Ovary (tissue), 3 donors: ENCODE data around the gene ARMC2.

Source experiments
- POLR2A ChIP-seq: fragments of 450-650 bp; IDR thresholded peaks from one replicate; pipeline ENCODE4 v1.6.1; 2017; ENCODE audit warnings: antibody characterized with exemption, mild to moderate bottlenecking, moderate library complexity
- TF ChIP-seq, protein P1 (sequence below), 3 donors: fragments of 450-650 bp in 2 of 3; fragments of 200-600 bp in 1 of 3; IDR thresholded peaks; one replicate each; pipeline versions ENCODE4 v1.5.1 to v1.8.0; 2016 to 2022; ENCODE audit warnings: antibody characterized with exemption in 3 of 3, mild to moderate bottlenecking in 1 of 3
- donor health status: DM: no; HTN: no; CAD: no.

DNA sequence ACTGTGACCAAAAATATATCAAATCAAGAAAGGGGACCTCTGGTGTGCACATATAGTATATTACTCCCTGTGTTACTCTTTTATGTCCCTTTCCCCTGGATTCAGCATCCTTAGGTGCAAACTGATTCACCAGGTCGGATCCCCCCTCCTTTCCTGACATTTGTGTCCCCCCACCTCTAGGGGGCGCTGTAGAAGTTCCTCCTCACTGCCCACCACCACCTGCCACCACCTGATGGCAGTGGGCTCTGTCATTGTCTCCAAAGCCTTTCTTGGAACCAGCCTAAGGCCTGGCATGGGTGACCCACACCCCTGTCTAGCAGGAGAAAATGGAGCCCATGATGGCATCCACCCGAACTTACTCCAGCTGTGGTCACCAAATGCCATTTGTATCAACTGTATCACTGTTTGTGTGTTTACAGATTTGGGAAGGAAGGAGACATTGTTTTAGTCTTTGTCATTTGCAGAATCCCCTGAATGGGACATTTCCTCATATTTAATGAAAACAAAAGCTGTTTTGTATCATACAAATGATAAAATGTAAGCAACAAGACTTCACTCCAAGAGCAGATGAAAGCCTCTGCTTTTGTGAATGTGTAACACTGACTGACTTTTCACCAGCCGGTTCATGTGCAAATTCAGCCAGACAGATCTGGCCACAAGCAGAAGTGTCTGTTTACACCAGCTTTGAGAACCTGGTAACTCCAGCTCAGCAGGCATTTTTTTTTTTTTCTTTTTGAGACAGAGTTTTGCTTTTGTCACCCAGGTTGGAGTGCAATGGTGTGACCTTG, 66.2 kb downstream of the ARMC2 start:
- TF ChIP-seq, protein P1, sequence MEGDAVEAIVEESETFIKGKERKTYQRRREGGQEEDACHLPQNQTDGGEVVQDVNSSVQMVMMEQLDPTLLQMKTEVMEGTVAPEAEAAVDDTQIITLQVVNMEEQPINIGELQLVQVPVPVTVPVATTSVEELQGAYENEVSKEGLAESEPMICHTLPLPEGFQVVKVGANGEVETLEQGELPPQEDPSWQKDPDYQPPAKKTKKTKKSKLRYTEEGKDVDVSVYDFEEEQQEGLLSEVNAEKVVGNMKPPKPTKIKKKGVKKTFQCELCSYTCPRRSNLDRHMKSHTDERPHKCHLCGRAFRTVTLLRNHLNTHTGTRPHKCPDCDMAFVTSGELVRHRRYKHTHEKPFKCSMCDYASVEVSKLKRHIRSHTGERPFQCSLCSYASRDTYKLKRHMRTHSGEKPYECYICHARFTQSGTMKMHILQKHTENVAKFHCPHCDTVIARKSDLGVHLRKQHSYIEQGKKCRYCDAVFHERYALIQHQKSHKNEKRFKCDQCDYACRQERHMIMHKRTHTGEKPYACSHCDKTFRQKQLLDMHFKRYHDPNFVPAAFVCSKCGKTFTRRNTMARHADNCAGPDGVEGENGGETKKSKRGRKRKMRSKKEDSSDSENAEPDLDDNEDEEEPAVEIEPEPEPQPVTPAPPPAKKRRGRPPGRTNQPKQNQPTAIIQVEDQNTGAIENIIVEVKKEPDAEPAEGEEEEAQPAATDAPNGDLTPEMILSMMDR (IDR thresholded peaks at IDR 0.05): peak in 1 of 3 donors; percentile 15
- TF ChIP-seq POLR2A: no peak
